Smooth muscle cell (in vitro differentiated cells): ENCODE data around the gene MYZAP. TPM values are rescaled to one million over a fixed set of nuclear protein-coding genes. Genes with fewer than 3 reads are reported as not detected.

Experiments
- DNase-seq: peaks from one replicate; lab custom pipeline; 2025; ENCODE audit not compliant: unreplicated experiment; lab: John Stamatoyannopoulos, UW
- H2AFZ ChIP-seq: fragments of 200-600 bp; sonication (generic); 2 replicates; pipeline ENCODE4 v1.6.0; 2016; ENCODE audit warnings: antibody characterized with exemption, low read depth, mild to moderate bottlenecking
- H3F3A ChIP-seq: fragments of 200-600 bp; sonication (generic); 2 replicates; pipeline ENCODE4 v1.6.0; 2017; ENCODE audit warnings: antibody characterized with exemption, low read depth
- H3K27ac ChIP-seq: fragments of 200-600 bp; sonication (generic); 2 replicates; pipeline ENCODE4 v1.5.1; 2016; ENCODE audit warnings: low read depth, mild to moderate bottlenecking
- H3K27me3 ChIP-seq: fragments of 200-600 bp; sonication (generic); 2 replicates; pipeline ENCODE4 v1.6.1; 2016; ENCODE audit warnings: low read depth, mild to moderate bottlenecking
- H3K36me3 ChIP-seq: fragments of 200-600 bp; sonication (generic); 2 replicates; pipeline ENCODE4 v1.5.1; 2016; ENCODE audit warnings: low read depth
- H3K4me1 ChIP-seq: fragments of 200-600 bp; sonication (generic); 2 replicates; pipeline ENCODE4 v1.5.1; 2016; ENCODE audit warnings: low read depth
- H3K4me2 ChIP-seq: fragments of 200-600 bp; sonication (generic); 2 replicates; pipeline ENCODE4 v1.6.0; 2016; ENCODE audit warnings: mild to moderate bottlenecking
- H3K4me3 ChIP-seq: fragments of 200-600 bp; sonication (generic); 2 replicates; pipeline ENCODE4 v1.5.1; 2016; ENCODE audit warnings: mild to moderate bottlenecking
- H3K79me2 ChIP-seq: fragments of 200-600 bp; sonication (generic); 2 replicates; pipeline ENCODE4 v1.6.0; 2016; ENCODE audit warnings: low read depth, mild to moderate bottlenecking
- H3K9ac ChIP-seq: fragments of 200-600 bp; sonication (generic); 2 replicates; pipeline ENCODE4 v1.6.0; 2016; ENCODE audit warnings: low read depth
- H3K9me3 ChIP-seq: fragments of 200-600 bp; sonication (generic); replicated peaks from 2 replicates; pipeline ENCODE4 v1.5.1; 2016; ENCODE audit warnings: low read depth
- H4K20me1 ChIP-seq: fragments of 200-600 bp; sonication (generic); 2 replicates; pipeline ENCODE4 v1.6.0; 2016; ENCODE audit warnings: low read depth
- CTCF ChIP-seq: fragments of 200-600 bp; sonication (generic); IDR thresholded peaks from 2 replicates; pipeline ENCODE4 v1.5.1; 2017; ENCODE audit warnings: borderline replicate concordance, mild to moderate bottlenecking, antibody characterized with exemption; ENCODE audit not compliant: insufficient read depth, poor library complexity, severe bottlenecking
- WGBS: methylation state at CpG from one replicate; pipeline ENCODE4 v1.1.7; 2016; ENCODE audit warnings: low lambda C conversion rate; 5-methylcytosine and 5-hydroxymethylcytosine counted together
- polyA plus RNA-seq: library from polyadenylated mRNA; unstranded; fragments of >200 nt; fragmentation: Nextera tagmentation; extraction: Ambion mirVana; gene quantifications from 2 replicates; pipeline ENCODE4 v1.2.1, GENCODE V29; 2016
- total RNA-seq: library from RNA; depleted of rRNA; stranded (reverse); fragments of >200 nt; gene quantifications from 2 replicates; pipeline ENCODE4 v1.2.3, GENCODE V29; 2014

Gene MYZAP
- total and polyA plus RNA-seq, 2 experiments from 2014 or later = 0.09 to 0.65 TPM

DNA sequence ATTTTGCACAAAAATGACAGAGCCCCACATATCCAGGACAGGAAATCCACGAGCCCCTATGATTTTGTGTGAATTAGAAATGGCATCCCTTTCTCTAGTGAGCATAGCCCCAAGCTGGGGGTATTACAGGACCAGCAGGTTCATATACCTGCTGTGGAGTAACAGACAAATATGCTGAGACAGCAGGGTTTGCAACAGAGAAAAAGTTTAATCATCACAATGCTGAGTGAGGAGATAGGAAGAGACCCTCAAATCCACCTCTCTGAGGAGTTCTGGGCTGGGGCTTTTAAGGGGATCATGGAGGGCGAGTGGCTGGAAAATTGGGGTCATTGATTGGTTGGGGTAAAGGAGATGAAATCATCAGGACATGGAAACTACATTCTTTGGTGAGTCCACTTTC, 8.4 kb upstream of the MYZAP start:
- no peaks in the 10 kb centered on the region for H3F3A ChIP-seq
- TF ChIP-seq CTCF = no peak
- no peaks in the 10 kb centered on the region for H3K36me3 ChIP-seq
- whole genome bisulfite sequencing = 90% methylated on average over 2 of the region's 2 CpGs
- no peaks in the 10 kb centered on the region for H3K4me1 ChIP-seq
- H3K9me3 ChIP-seq = no peaks in the 10 kb centered on the region
- H3K27ac ChIP-seq = no peak overlapping the region
- H3K79me2 ChIP-seq = no peaks in the 10 kb centered on the region
- no peak overlapping the region for H3K4me2 ChIP-seq
- no peaks in the 10 kb centered on the region for H4K20me1 ChIP-seq
- no peak for DNase-seq
- H2AFZ ChIP-seq = no peak overlapping the region
- no peak overlapping the region for H3K9ac ChIP-seq
- H3K27me3 ChIP-seq = no peaks in the 10 kb centered on the region
- no peak overlapping the region for H3K4me3 ChIP-seq

DNA sequence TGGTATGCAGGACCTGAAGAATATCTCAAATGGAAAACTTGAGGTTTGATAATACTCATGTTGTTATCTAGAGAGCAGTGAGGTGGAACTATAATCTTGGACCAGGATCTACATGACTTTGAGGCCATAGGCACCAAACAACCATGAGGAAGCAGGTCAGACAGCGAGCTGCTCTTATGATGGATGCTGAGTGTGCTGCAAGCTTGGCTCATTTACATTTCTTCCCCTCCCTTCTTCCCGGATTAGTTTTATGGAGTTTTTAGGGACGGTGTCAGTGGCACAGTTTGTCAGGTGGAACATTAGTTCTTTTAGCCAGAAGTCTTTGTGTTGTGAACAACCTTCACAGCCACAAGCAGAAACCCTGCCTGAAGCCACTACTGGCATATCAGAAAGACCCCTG, 8.0 kb upstream of the MYZAP start:
- no peaks in the 10 kb centered on the region for H3K4me1 ChIP-seq
- no peak overlapping the region for H3K4me3 ChIP-seq
- H3K27me3 ChIP-seq = no peaks in the 10 kb centered on the region
- TF ChIP-seq CTCF = no peak
- no peaks in the 10 kb centered on the region for H4K20me1 ChIP-seq
- WGBS = 88% methylated on average over 3 of the region's 3 CpGs
- no peak overlapping the region for H3K9ac ChIP-seq
- DNase-seq = no peak
- no peak overlapping the region for H3K4me2 ChIP-seq
- H2AFZ ChIP-seq = no peak overlapping the region
- no peaks in the 10 kb centered on the region for H3F3A ChIP-seq
- H3K27ac ChIP-seq = no peak overlapping the region
- H3K79me2 ChIP-seq = no peaks in the 10 kb centered on the region
- H3K9me3 ChIP-seq = no peaks in the 10 kb centered on the region
- H3K36me3 ChIP-seq = no peaks in the 10 kb centered on the region

GRCh38 chr15:57586661-57587424, 4.9 kb upstream of the MYZAP start:
- TF ChIP-seq CTCF = no peak
- Histone ChIP-seq H3K79me2 (no peaks in the 10 kb centered on the region), H3K4me2 (no peak overlapping the region), H3K9ac (no peak overlapping the region), H2AFZ (no peak overlapping the region), H3K9me3 (no peaks in the 10 kb centered on the region), H3K27ac (no peak overlapping the region), H3K4me1 (no peaks in the 10 kb centered on the region), H3F3A (no peaks in the 10 kb centered on the region), H3K4me3 (no peak overlapping the region), H4K20me1 (no peaks in the 10 kb centered on the region), H3K36me3 (no peaks in the 10 kb centered on the region), H3K27me3 (no peaks in the 10 kb centered on the region)
- no peak for DNase-seq
- WGBS = 78% methylated on average over 6 of the region's 6 CpGs

DNA sequence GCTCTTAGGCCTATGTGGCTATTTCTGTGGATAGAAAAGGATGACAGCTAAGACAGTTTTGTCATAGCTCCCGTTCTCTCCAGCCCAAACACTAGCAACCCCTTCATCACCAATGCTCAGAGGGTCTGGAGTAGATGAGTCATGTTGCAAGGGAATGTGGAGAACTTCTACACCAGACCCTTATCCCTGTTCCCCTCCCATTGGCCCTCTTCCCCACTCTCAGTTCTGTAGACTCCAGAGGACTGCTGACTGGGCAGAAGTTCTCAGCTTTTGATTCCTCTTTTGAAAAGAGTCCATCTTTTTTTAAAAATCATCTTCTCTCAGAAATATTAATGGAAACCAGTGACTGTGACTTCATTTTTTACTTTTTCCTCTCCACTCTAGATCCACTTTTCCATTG, 2.4 kb upstream of the MYZAP start:
- no peak overlapping the region for H3K9ac ChIP-seq
- H3F3A ChIP-seq = no peaks in the 10 kb centered on the region

More for the DNA sequence above, 2.4 kb upstream of the MYZAP start:
- Histone ChIP-seq H3K9me3 (no peaks in the 10 kb centered on the region), H3K4me2 (no peak overlapping the region), H3K27me3 (no peaks in the 10 kb centered on the region), H3K27ac (no peak overlapping the region), H3K4me3 (no peak overlapping the region), H3K79me2 (no peaks in the 10 kb centered on the region), H3K36me3 (no peaks in the 10 kb centered on the region), H2AFZ (no peak overlapping the region), H3K4me1 (no peaks in the 10 kb centered on the region), H4K20me1 (no peaks in the 10 kb centered on the region)
- no peak for DNase-seq
- WGBS = 36% methylated on average over 1 of the region's 1 CpG
- TF ChIP-seq CTCF = no peak
